Stimulated activated CD4-positive, alpha-beta T cell treated with anti-CD3 and anti-CD28 coated beads, TNF-alpha, amount 100 ng/mL, for 4 hours (primary cell): Measurements from ENCODE around the gene ZBTB7A.

Experiments used
- DNase-seq, 3 experiments: peaks; one replicate each; pipeline ENCODE4 v3.0.0-alpha.2; 2020; ENCODE audit warnings: low read depth in 3 of 3

Gene ZBTB7A

DNA sequence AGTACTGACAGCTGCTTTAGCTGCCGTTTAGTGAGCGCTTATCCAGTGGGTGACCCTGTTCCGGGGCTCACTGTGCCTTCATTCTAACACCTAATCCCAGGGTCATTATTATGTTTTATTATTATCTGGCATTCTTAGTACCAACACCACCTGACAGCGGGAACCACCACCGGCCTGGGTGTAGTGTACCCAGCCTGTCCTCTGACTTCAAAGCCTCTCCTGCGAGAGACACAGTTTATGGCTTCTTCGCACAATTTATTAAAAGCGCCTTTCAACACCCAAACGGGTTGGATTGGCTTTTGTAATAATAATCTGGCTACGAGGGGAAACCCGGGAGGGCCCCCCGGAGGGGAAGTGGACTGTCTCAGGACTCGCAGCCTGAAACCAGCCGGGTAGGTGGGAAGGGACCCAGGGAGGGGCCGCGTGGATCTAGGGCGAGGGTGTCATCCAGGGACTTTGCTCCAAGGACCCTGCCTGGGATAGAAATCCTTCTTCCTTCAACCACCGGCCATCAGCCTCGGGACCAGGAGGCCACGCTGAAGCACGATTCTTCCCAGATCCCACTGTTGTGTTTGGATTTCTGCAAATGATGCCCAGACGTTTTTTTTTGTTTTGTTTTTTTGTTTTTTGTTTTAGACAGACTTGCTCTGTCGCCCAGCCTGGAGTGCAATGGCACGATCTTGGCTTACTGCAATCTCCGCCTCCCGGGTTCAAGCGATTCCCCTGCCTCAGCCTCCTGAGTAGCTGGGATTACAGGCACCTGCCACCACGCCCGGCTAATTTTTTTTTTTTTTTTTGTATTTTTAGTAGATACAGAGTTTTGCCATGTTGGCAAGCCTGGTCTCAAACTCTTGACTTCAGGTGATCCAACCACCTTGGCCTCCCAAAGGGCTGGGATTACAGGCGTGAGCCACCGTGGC lies 1.6 kb upstream of the ZBTB7A start:
- no peak for DNase-seq

DNA sequence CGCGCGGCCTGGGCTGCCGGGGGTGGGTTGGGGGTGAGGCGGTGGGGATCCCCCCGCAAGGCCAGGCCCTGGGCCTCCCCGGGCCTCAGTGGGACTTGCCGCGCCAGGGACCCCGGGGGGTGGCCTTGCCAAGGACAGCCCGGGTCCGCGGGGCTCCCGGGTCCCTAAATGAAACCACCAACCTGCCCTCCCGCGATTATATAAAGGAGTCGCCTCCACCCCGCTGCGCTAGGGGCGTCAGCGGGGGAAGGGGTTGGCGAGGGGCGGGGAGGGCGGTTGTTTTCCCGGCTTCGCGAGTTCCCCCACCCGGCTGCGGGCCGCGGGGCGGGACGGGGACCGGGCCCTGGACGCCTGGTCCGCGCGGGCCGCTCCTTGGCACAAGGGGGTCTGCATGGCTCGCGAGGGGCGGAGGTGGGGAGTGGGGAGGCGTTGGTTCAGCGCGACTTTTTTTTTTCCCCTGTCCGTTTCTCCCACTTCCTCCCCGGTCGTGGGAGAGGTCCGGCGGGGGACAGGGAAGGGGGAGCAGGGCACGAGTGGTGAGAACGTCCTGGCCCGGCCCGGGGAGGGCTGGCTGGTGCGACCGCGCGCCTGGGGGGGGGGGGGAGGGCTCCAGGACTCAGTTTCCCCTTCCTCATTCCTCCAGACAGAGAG lies 822 bp upstream of the ZBTB7A start:
- peak in 1 of 3 experiments; percentile 44 for DNase-seq

GRCh38 chr19:4066176-4066606 lies 508 bp downstream of the ZBTB7A start:
- DNase-seq = peak in 1 of 3 experiments; percentile 59

DNA sequence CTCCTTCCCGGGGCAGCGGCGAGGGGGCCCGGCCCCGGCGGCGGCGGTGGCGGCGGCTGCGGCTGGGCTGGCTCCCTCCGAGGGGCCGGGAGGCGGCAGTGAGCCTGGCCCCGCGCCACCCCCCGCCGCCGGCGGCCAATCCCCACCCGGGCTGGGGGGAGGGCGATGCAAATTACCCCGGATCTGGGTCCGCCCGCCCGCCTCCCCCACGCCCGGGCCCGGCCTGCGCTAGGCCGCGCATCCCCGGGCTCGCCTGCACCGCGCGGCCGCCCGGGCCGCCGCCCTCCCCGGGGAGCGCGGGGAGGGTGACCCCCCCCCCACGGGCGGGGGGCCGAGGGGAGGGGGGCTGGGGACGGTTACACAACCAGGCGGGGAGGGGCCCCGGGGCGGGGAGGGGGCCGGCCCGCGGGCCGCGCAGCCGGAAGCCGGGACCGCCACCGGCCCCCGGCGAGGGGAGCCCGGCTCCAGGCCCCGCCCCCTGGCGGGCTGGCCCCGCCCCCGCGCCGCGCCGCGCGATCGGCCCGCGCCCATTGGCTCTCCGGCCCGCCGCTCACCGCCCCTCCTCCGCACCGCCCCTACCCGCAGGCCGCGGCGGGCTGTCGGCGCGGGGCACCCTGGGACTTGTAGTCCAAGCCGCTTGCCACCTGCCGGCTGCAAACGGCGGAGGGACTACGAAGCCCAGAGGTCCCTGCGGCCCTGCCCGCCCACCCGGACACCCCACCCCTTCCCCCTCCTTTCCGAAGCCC lies 1.1 kb downstream of the ZBTB7A start:
- peak; percentile 90 to 96 (median 95) for DNase-seq

- DNase-seq = no peak
Measured at GRCh38 chr19:4064496-4065260, 2.0 kb downstream of the ZBTB7A start.

- DNase-seq = no peak
Measured at GRCh38 chr19:4064149-4064495, 2.6 kb downstream of the ZBTB7A start.

DNA sequence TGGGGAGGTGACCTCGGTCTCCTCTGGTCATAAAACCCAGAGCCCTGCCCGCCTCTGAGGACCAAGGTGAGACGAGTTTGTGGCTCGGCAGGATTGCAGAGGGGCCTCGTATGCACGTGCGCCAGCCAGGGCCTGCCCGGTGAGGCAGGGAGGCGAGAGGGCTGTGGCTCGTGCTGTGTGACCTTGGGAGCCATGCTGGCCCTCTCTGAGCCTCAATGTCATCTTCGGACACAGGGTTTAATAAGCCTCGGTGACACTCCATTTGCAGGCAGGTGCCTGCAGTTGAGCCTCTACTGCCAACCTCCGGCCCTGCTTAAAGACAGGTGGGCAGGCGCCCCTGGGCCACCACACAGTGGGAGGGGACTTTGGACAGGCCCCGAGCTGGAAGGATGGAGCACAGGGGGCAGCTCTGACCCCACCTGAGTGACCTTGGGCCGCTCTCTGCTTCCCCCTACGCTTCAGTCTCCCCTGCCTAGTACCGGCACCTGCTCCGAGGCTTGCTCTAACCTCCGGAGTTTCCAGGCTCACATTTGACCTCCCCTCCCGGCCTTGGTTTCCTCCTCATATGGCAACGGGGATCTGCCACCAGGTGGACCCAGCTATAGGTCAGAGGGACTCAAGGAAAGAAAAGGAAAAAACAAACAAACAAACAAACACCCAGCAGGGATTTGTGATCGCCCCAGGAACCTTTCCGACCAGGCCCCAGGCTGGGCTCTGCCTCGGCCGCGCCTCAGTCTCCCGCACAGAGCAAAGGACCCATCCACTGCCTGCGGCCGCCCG lies 3.1 kb downstream of the ZBTB7A start:
- no peak for DNase-seq

- no peak for DNase-seq
Measured at GRCh38 chr19:4062419-4063368, 4.0 kb downstream of the ZBTB7A start.

GRCh38 chr19:4061683-4062418 lies 4.8 kb downstream of the ZBTB7A start:
- no peak for DNase-seq

DNA sequence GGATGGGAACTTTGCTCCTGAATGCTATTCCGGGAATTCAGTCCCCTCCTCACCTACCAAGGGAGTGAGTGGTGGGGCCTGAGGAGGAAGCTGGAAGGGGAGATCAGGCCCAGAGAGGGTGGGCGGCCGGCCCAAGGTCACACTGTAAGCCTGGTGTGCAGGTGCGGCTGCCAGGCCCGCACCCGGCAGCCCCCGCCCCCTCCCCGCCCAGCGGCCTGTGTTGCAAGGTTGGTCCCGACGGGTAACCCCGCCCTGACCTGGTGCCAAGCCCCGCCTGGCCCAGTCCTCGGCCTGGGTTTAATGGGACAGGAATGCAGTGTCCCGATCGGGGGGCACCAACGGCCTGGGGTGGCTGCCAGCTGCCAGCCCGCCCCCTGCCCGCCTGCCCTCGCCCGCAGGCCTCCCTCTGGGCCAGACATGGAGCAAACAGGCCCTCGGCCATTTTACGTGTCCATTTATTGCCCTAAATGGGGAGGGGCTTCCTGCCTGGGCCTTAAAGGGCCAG lies 5.5 kb downstream of the ZBTB7A start:
- no peak for DNase-seq

- DNase-seq = no peak
Measured at GRCh38 chr19:4060621-4061177, 6.0 kb downstream of the ZBTB7A start.

- no peak for DNase-seq
Measured at GRCh38 chr19:4059891-4060620, 6.6 kb downstream of the ZBTB7A start.

GRCh38 chr19:4059453-4059871 lies 7.2 kb downstream of the ZBTB7A start:
- no peak for DNase-seq

GRCh38 chr19:4058693-4059452 lies 7.8 kb downstream of the ZBTB7A start:
- DNase-seq = no peak

- peak in 2 of 3 experiments; percentile 28 to 39 for DNase-seq
Measured at GRCh38 chr19:4057931-4058692, 8.6 kb downstream of the ZBTB7A start.

GRCh38 chr19:4055209-4055552 lies 11.5 kb downstream of the ZBTB7A start:
- no peak for DNase-seq
